IPS DF 6.9 (cell line): ENCODE measurements around the gene BNIP3.
"Not testable (repeated sequence)": the region's sequence is repeated elsewhere in the genome, so short reads cannot be mapped to it uniquely, and the experiment has no call there.

Source experiments
- DNase-seq: peaks from one replicate; pipeline ENCODE4 v3.0.0-alpha.2; 2013; ENCODE audit warnings: low read depth, low spot score
- H3K27ac ChIP-seq: one replicate; pipeline ENCODE4 v1.5.1; 2013; ENCODE audit warnings: low read length, control low read depth
- H3K27me3 ChIP-seq: 2 replicates; pipeline ENCODE4 v1.6.1; 2013; ENCODE audit warnings: mild to moderate bottlenecking, low read length; ENCODE audit not compliant: control insufficient read depth, insufficient read depth
- H3K36me3 ChIP-seq: 2 replicates; pipeline ENCODE4 v1.6.1; 2013; ENCODE audit warnings: low read length; ENCODE audit not compliant: control insufficient read depth, insufficient read depth
- H3K4me1 ChIP-seq: 2 replicates; pipeline ENCODE4 v1.6.1; 2013; ENCODE audit warnings: low read length; ENCODE audit not compliant: control insufficient read depth, insufficient read depth
- H3K4me3 ChIP-seq: 2 replicates; pipeline ENCODE4 v1.5.1; 2013; ENCODE audit warnings: mild to moderate bottlenecking, low read length
- H3K9me3 ChIP-seq: 2 replicates; pipeline ENCODE4 v1.6.1; 2013; ENCODE audit warnings: low read length, inconsistent platforms; ENCODE audit not compliant: control insufficient read depth, insufficient read depth
- WGBS: extraction: QIAGEN DNeasy Blood & Tissue Kit; methylation state at CpG from one replicate; pipeline ENCODE4 v1.1.7; 2013; ENCODE audit warnings: mixed read lengths, missing lambda C conversion rate; ENCODE audit not compliant: insufficient read length, insufficient coverage; 5-methylcytosine and 5-hydroxymethylcytosine counted together

The BNIP3 gene

GRCh38 chr10:131923038-131923756 lies 58.5 kb downstream of the BNIP3 start:
- WGBS, result no CpG with 5 or more reads among the region's 11 CpGs
- no peak for DNase-seq
- no peaks in the 10 kb centered on the region for H3K36me3 ChIP-seq
- no peak overlapping the region for H3K27ac ChIP-seq
- no peaks in the 10 kb centered on the region for H3K27me3 ChIP-seq
- H3K9me3 ChIP-seq, result no peaks in the 10 kb centered on the region
- no peak overlapping the region for H3K4me3 ChIP-seq
- H3K4me1 ChIP-seq, result peaks cover 6% of the 10 kb centered on the region

- Histone ChIP-seq H3K4me3 (no peak overlapping the region), H3K27me3 (no peaks in the 10 kb centered on the region), H3K4me1 (peaks cover 5% of the 10 kb centered on the region), H3K27ac (no peak overlapping the region), H3K9me3 (no peaks in the 10 kb centered on the region), H3K36me3 (no peaks in the 10 kb centered on the region)
- no CpG with 5 or more reads among the region's 8 CpGs for whole genome bisulfite sequencing
- no peak for DNase-seq
Observed at GRCh38 chr10:131921184-131921583, 60.5 kb downstream of the BNIP3 start.

DNA sequence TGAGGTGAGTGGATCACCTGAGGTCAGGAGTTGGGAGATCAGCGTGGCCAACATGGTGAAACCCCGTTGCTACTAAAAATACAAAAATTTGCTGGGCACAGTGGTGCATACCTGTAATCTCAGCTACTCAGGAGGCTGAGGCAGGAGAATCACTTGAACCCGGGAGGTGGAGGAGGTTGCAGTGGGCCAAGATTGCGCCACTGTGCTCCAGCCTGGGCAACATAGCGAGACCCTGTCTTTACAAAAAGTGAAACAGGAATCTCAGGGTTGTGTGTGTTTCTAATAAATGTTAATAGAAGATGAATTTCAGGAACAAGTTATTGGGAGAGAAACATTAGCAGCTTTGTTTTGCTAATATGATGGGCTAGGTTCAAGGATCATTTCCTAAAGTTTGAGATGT lies 61.0 kb downstream of the BNIP3 start:
- H3K27me3 ChIP-seq, result no peaks in the 10 kb centered on the region
- WGBS, result no CpG with 5 or more reads among the region's 5 CpGs
- no peak overlapping the region for H3K4me3 ChIP-seq
- H3K9me3 ChIP-seq, result no peaks in the 10 kb centered on the region
- peaks cover 5% of the 10 kb centered on the region for H3K4me1 ChIP-seq
- no peak overlapping the region for H3K27ac ChIP-seq
- no peaks in the 10 kb centered on the region for H3K36me3 ChIP-seq
- no peak for DNase-seq

DNA sequence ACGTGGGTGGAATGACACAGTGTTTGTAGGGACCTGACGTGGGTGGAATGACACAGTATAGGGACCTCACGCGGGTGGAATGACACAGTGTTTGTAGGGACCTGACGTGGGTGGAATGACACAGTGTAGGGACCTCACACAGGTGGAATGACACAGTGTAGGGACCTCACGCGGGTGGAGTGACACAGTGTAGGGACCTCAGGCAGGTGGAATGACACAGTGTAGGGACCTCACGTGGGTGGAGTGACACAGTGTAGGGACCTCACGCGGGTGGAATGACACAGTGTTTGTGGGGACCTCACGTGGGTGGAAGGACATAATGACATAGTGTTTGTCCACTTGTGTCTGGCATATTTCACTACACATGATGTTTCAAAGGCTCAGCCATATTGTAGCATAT lies 61.6 kb downstream of the BNIP3 start:
- peaks cover 5% of the 10 kb centered on the region for H3K4me1 ChIP-seq
- no peak overlapping the region for H3K27ac ChIP-seq
- DNase-seq, result no peak
- H3K27me3 ChIP-seq, result no peaks in the 10 kb centered on the region
- H3K9me3 ChIP-seq, result no peaks in the 10 kb centered on the region
- no CpG with 5 or more reads among the region's 11 CpGs for WGBS
- H3K36me3 ChIP-seq, result no peaks in the 10 kb centered on the region
- no peak overlapping the region for H3K4me3 ChIP-seq

DNA sequence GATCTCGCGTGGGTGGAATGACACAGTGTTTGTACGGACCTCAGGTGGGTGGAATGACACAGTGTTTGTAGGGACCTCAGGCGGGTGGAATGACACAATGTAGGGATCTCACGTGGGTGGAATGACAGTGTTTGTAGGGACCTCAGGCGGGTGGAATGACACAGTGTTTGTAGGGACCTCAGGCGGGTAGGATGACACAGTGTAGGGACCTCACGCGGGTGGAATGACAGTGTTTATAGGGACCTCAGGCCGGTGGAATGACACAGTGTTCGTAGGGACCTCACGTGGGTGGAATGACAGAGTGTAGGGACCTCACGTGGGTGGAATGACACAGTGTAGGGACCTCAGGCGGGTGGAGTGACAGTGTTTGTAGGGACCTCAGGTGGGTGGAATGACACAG lies 62.3 kb downstream of the BNIP3 start:
- H3K27ac ChIP-seq, H3K27me3 ChIP-seq, H3K9me3 ChIP-seq, H3K36me3 ChIP-seq, H3K4me1 ChIP-seq, H3K4me3 ChIP-seq, DNase-seq: not testable (repeated sequence)
- WGBS, result no CpG with 5 or more reads among the region's 14 CpGs
